ENCODE results near the gene C18orf63. TPM values are rescaled to one million over a fixed set of nuclear protein-coding genes. Genes with fewer than 3 reads are reported as not detected.

Gene C18orf63
- total and polyA plus RNA-seq, 2 donors (not counting 3 experiments of a cell fraction or from before 2014, with no cell fraction given) = not detected

DNA sequence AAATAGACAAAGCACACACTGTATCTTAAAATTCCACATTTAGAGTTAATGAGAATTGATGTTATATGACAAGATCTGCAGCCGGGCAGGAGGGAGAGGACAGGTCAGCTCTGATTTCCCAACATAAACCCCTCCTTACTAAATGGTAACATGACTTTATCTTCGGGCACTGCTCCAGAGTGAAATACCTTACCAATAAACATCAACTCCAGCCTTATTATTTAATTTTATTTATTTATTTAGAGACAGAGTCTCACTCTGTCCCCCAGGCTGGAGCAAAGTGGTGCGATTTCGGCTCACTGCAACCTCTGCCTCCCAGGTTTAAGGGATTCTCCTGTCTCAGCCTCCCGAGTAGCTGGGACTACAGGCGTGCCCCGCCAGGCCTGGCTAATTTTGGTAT, 25.6 kb upstream of the C18orf63 start:
- CTCF ChIA-PET = interaction anchor here (1.6 kb wide), 1 partner anchor 10 kb away, joined by 3 read pairs; no protein-coding TSS in a partner anchor
- dilution Hi-C loops (cut with MboI; ENCODE audit: extremely low pct_ligation_motif_present, low sequenced_read_pairs) = no loop called here
- POLR2A ChIA-PET = no interaction called here
- no peaks in the 10 kb centered on the region for H3K36me3 ChIP-seq (ENCODE audit: control insufficient read depth in 2 of 2, extremely low read depth in 1 of 2, insufficient read depth in 2 of 2, low read length in 2 of 2)
- FAIRE-seq = no peak
- no peak overlapping the region for H2AFZ ChIP-seq (ENCODE audit: low read depth, low read length)
- TF ChIP-seq POLR2AphosphoS5 (IDR thresholded peaks at IDR 0.05; ENCODE audit: insufficient read depth, low read depth, low read length) = no peak
- no peak for TF ChIP-seq JUN (IDR thresholded peaks at IDR 0.05; ENCODE audit: borderline replicate concordance, insufficient read depth, insufficient read length, low read depth)
- no peak overlapping the region for H3K27ac ChIP-seq (ENCODE audit: insufficient read depth, low read depth, low read length)
- H3K4me3 ChIP-seq (replicated peaks in 1 of 3; ENCODE audit: insufficient read depth in 1 of 3, low read depth in 1 of 3, low read length in 3 of 3) = no peak overlapping the region
- intact Hi-C loops (cut with micrococcal nuclease) = loop anchor here (5.0 kb wide), 1 partner anchor 93 kb away; no protein-coding TSS in a partner anchor
- no peak overlapping the region for H3K9ac ChIP-seq (replicated peaks; ENCODE audit: extremely low read depth, insufficient read depth, low read length)
- no peaks in the 10 kb centered on the region for H3K27me3 ChIP-seq (ENCODE audit: control insufficient read depth in 2 of 2, insufficient read depth in 2 of 2, low read length in 2 of 2)
- H3K9me1 ChIP-seq (replicated peaks; ENCODE audit: control insufficient read depth, extremely low read depth, insufficient read depth, low read length) = no peaks in the 10 kb centered on the region
- DNase-seq (ENCODE audit: low read depth, low spot score) = no peak
- no peaks in the 10 kb centered on the region for H3K79me2 ChIP-seq (ENCODE audit: control insufficient read depth, insufficient read depth, low read length)
- no peak overlapping the region for H3K4me2 ChIP-seq (ENCODE audit: insufficient read depth, low read length)
- no peaks in the 10 kb centered on the region for H4K20me1 ChIP-seq (replicated peaks; ENCODE audit: control insufficient read depth, extremely low read depth, insufficient read depth, low read length)
- H3K4me1 ChIP-seq (ENCODE audit: control insufficient read depth, extremely low read depth, insufficient read depth, low read length) = peaks cover 6% of the 10 kb centered on the region
- H3K9me3 ChIP-seq (replicated peaks; ENCODE audit: control insufficient read depth, insufficient read depth, low read length) = no peaks in the 10 kb centered on the region
- no TSS peak for BruUV-seq (replicated peaks)

DNA sequence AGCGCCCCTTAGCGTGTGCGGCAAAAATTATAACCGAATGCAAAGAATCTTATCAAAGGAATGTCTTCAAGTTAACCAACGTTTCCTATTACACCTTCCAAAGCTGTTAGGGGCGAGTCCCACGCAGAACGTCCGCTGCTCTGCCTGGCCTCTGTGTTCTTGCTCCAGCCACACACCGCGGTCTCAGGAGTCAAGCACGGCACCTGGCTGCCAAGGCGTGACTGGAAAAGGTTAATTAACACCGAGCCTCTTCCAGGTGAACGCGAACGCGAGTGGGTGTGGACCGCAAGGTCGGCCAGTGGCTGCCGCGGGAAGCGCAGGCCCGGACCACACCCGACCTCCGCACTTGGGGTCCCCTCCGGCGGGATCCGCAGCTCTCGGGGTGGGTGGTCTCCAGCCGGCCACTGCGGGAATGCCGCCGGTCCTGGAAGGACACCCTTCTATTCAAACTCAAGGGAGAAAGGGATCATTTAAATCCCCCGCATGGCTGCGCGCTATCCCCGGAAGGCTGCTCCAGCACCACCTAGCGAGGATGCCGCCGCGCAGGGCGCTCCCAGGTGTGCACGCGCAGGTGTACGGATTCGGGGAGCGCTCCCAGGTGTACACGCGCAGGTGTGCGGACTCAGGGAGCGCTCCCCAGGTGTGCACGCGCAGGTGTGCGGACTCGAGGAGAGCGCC, 24.7 kb upstream of the C18orf63 start:
- H3K9ac ChIP-seq (replicated peaks; ENCODE audit: extremely low read depth, insufficient read depth, low read length) = no peak overlapping the region
- intact Hi-C loops (cut with micrococcal nuclease) = loop anchor here (5.0 kb wide), 1 partner anchor 94 kb away; no protein-coding TSS in a partner anchor

More for the DNA sequence above, 24.7 kb upstream of the C18orf63 start:
- Histone ChIP-seq H3K79me2 (ENCODE audit: control insufficient read depth, insufficient read depth, low read length) (no peaks in the 10 kb centered on the region), H3K9me3 (replicated peaks; ENCODE audit: control insufficient read depth, insufficient read depth, low read length) (no peaks in the 10 kb centered on the region), H3K9me1 (replicated peaks; ENCODE audit: control insufficient read depth, extremely low read depth, insufficient read depth, low read length) (no peaks in the 10 kb centered on the region), H4K20me1 (replicated peaks; ENCODE audit: control insufficient read depth, extremely low read depth, insufficient read depth, low read length) (no peaks in the 10 kb centered on the region), H2AFZ (ENCODE audit: low read depth, low read length) (peak overlapping the region; percentile 98), H3K4me1 (ENCODE audit: control insufficient read depth, extremely low read depth, insufficient read depth, low read length) (peaks cover 6% of the 10 kb centered on the region), H3K4me2 (ENCODE audit: insufficient read depth, low read length) (peak overlapping the region; percentile 78), H3K27me3 (ENCODE audit: control insufficient read depth in 2 of 2, insufficient read depth in 2 of 2, low read length in 2 of 2) (no peaks in the 10 kb centered on the region), H3K4me3 (replicated peaks in 1 of 3; ENCODE audit: insufficient read depth in 1 of 3, low read depth in 1 of 3, low read length in 3 of 3) (peak overlapping the region; percentile 61 to 79 (median 62)), H3K27ac (ENCODE audit: insufficient read depth, low read depth, low read length) (no peak overlapping the region), H3K36me3 (ENCODE audit: control insufficient read depth in 2 of 2, extremely low read depth in 1 of 2, insufficient read depth in 2 of 2, low read length in 2 of 2) (no peaks in the 10 kb centered on the region)
- ChIA-PET POLR2A (no interaction called here), CTCF (interaction anchor here (0.9 to 1.6 kb wide), 2 partner anchors 36 to 51 kb away, joined by 3 to 6 read pairs; no protein-coding TSS in a partner anchor)
- BruUV-seq (replicated peaks) = no TSS peak
- DNase-seq (ENCODE audit: low read depth, low spot score) (no peak), FAIRE-seq (no peak)
- dilution Hi-C loops (cut with MboI; ENCODE audit: extremely low pct_ligation_motif_present, low sequenced_read_pairs) = no loop called here
- TF ChIP-seq CTCF (IDR thresholded peaks at IDR 0.05; ENCODE audit: extremely low read depth in 1 of 2, insufficient read depth in 1 of 2, low read depth in 1 of 2, low read length in 2 of 2) (no peak), POLR2A (IDR thresholded peaks at IDR 0.05; ENCODE audit: low read depth, low read length) (no peak), EZH2 (IDR thresholded peaks at IDR 0.05; ENCODE audit: borderline replicate concordance, low read depth, low read length, severe bottlenecking) (no peak), FOS (IDR thresholded peaks at IDR 0.05; ENCODE audit: borderline replicate concordance, insufficient read depth, low read length) (no peak), JUN (IDR thresholded peaks at IDR 0.05; ENCODE audit: borderline replicate concordance, insufficient read depth, insufficient read length, low read depth) (no peak), POLR2AphosphoS5 (IDR thresholded peaks at IDR 0.05; ENCODE audit: insufficient read depth, low read depth, low read length) (no peak), GATA2 (IDR thresholded peaks at IDR 0.05; ENCODE audit: insufficient read depth, insufficient read length, low read depth, low read length) (no peak), MAX (IDR thresholded peaks at IDR 0.05; ENCODE audit: insufficient read depth, insufficient read length) (no peak), MYC (IDR thresholded peaks at IDR 0.05; ENCODE audit: low read depth, low read length) (no peak)

Data from endothelial cell of umbilical vein (primary cell).